Loucy (cell line): Measurements from ENCODE around the gene CLEC2B.

Experiments used
- EZH2phosphoT487 ChIP-seq: fragments of 200-600 bp; IDR thresholded peaks from 2 replicates; pipeline ENCODE4 v1.6.1; 2018; ENCODE audit warnings: antibody characterized with exemption, mild to moderate bottlenecking, moderate library complexity, borderline replicate concordance
- TF ChIP-seq, protein P1 (sequence below): fragments of 200-600 bp; sonication (generic); conservative IDR thresholded peaks from 2 replicates; pipeline ENCODE4 v1.5.1; 2014; ENCODE audit warnings: mild to moderate bottlenecking, antibody characterized with exemption, low read length

DNA sequence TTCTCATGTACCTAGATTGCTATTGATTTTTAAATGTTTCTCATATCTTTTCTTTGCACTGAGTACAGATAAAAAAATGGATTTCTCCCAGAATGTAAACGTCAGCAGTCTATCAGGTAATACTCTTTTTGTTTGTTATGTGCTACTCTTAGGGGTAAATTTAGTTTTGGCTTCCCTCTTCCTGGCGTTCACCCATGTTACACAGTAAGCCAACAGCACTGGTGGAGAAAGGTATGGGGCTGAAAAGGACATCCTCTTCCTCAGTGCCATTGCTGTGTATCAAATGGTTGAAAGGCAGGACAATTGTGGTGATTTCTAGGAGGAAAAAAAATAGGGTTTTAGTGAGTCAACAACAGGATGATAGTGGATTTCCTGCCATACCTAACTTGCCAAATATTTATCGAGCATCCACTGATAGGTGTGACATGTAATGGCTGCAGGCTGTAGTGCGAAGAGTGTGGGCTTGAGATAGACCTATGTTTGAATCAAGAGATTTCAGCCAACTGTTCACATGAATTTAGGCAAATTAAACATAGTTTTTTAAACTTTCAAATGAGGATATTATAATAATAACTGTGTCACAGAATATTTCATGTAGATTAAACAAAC lies 19.6 kb upstream of the CLEC2B start:
- TF ChIP-seq, protein P1, sequence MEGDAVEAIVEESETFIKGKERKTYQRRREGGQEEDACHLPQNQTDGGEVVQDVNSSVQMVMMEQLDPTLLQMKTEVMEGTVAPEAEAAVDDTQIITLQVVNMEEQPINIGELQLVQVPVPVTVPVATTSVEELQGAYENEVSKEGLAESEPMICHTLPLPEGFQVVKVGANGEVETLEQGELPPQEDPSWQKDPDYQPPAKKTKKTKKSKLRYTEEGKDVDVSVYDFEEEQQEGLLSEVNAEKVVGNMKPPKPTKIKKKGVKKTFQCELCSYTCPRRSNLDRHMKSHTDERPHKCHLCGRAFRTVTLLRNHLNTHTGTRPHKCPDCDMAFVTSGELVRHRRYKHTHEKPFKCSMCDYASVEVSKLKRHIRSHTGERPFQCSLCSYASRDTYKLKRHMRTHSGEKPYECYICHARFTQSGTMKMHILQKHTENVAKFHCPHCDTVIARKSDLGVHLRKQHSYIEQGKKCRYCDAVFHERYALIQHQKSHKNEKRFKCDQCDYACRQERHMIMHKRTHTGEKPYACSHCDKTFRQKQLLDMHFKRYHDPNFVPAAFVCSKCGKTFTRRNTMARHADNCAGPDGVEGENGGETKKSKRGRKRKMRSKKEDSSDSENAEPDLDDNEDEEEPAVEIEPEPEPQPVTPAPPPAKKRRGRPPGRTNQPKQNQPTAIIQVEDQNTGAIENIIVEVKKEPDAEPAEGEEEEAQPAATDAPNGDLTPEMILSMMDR, result no peak
- no peak for TF ChIP-seq EZH2phosphoT487
